Activated naive CD4-positive, alpha-beta T cell treated with anti-CD3 and anti-CD28 coated beads, Interleukin-2, amount 50 U/mL, for 72 hours (primary cell): Measurements from ENCODE around the gene STPG2. TPM values are rescaled to one million over a fixed set of nuclear protein-coding genes. Genes with fewer than 3 reads are reported as not detected.

ENCODE experiments used
- ATAC-seq, 2 donors: fragments of 150-1000 bp; cut with Tn5 transposase; 2 replicates each; pipeline ENCODE4 v1.10.0; 2021; ENCODE audit warnings: mild to moderate bottlenecking in 2 of 2, moderate library complexity in 2 of 2
- DNase-seq, 2 donors: peaks; one replicate each; pipeline ENCODE4 v3.0.0; 2021 to 2022; ENCODE audit warnings: low spot score in 2 of 2
- H3K27ac Mint-ChIP-seq, 2 donors: one replicate each; pipeline ENCODE4 v1.8.0; 2022; ENCODE audit warnings: mild to moderate bottlenecking in 2 of 2, mixed read lengths in 2 of 2
- H3K36me3 Mint-ChIP-seq, 2 donors: one replicate each; pipeline ENCODE4 v1.8.0; 2022; ENCODE audit warnings: mixed read lengths in 2 of 2
- H3K9me3 Mint-ChIP-seq, 2 donors: one replicate each; pipeline ENCODE4 v1.8.0; 2022; ENCODE audit warnings: mixed read lengths in 2 of 2
- total RNA-seq, 2 donors: library from RNA; stranded (reverse); gene quantifications; one replicate each; pipeline ENCODE4 v1.2.3, GENCODE V29; 2022

The STPG2 gene
- total RNA-seq, 2 donors from 2014 or later, result 0.18 to 0.19 TPM

- DNase-seq (no peak), ATAC-seq (no peak)
- no peaks in the 10 kb centered on the region for H3K9me3 Mint-ChIP-seq
- no peak overlapping the region for H3K27ac Mint-ChIP-seq
- no peaks in the 10 kb centered on the region for H3K36me3 Mint-ChIP-seq
Measured at GRCh38 chr4:97812768-97813167, 330.5 kb downstream of the STPG2 start.

GRCh38 chr4:97786306-97786920 lies 356.9 kb downstream of the STPG2 start:
- H3K9me3 Mint-ChIP-seq, result peaks cover 5 to 9% of the 10 kb centered on the region in 2 donors
- H3K27ac Mint-ChIP-seq, result no peak overlapping the region
- ATAC-seq (no peak), DNase-seq (no peak)
- H3K36me3 Mint-ChIP-seq, result no peaks in the 10 kb centered on the region

GRCh38 chr4:97778174-97778573 lies 365.1 kb downstream of the STPG2 start:
- Mint-ChIP-seq H3K27ac (no peak overlapping the region), H3K36me3 (no peaks in the 10 kb centered on the region), H3K9me3 (peaks cover 3 to 6% of the 10 kb centered on the region in 2 donors)
- DNase-seq (no peak), ATAC-seq (no peak)

- DNase-seq, result no peak
- H3K9me3 Mint-ChIP-seq, result peaks cover 0 to 9% of the 10 kb centered on the region in 2 donors
- no peak overlapping the region for H3K27ac Mint-ChIP-seq
- no peak for ATAC-seq
- no peaks in the 10 kb centered on the region for H3K36me3 Mint-ChIP-seq
Measured at GRCh38 chr4:97774347-97774989, 368.8 kb downstream of the STPG2 start.

GRCh38 chr4:97770222-97770621 lies 373.1 kb downstream of the STPG2 start:
- H3K36me3 Mint-ChIP-seq, result no peaks in the 10 kb centered on the region
- peaks cover 0 to 4% of the 10 kb centered on the region in 2 donors for H3K9me3 Mint-ChIP-seq
- H3K27ac Mint-ChIP-seq, result no peak overlapping the region
- ATAC-seq (no peak), DNase-seq (no peak)

- ATAC-seq, result no peak
Measured at GRCh38 chr4:97762115-97762512, 381.2 kb downstream of the STPG2 start.

GRCh38 chr4:97761445-97762114 lies 381.7 kb downstream of the STPG2 start:
- ATAC-seq, result no peak
- DNase-seq, result no peak
- Mint-ChIP-seq H3K9me3 (peaks cover 15 to 21% of the 10 kb centered on the region in 2 donors), H3K27ac (no peak overlapping the region), H3K36me3 (no peaks in the 10 kb centered on the region)

More at GRCh38 chr4:97762115-97762512, 381.2 kb downstream of the STPG2 start:
- H3K9me3 Mint-ChIP-seq, result peaks cover 10 to 17% of the 10 kb centered on the region in 2 donors
- DNase-seq, result no peak
- H3K27ac Mint-ChIP-seq, result no peak overlapping the region
- H3K36me3 Mint-ChIP-seq, result no peaks in the 10 kb centered on the region

GRCh38 chr4:97759785-97760184 lies 383.5 kb downstream of the STPG2 start:
- no peak overlapping the region for H3K27ac Mint-ChIP-seq
- no peak for DNase-seq
- no peaks in the 10 kb centered on the region for H3K36me3 Mint-ChIP-seq
- peaks cover 15 to 21% of the 10 kb centered on the region in 2 donors for H3K9me3 Mint-ChIP-seq
- no peak for ATAC-seq

GRCh38 chr4:97752599-97752998 lies 390.7 kb downstream of the STPG2 start:
- DNase-seq (no peak), ATAC-seq (no peak)
- no peak overlapping the region for H3K27ac Mint-ChIP-seq
- H3K36me3 Mint-ChIP-seq, result no peaks in the 10 kb centered on the region
- peaks cover 9 to 10% of the 10 kb centered on the region in 2 donors for H3K9me3 Mint-ChIP-seq

- DNase-seq (no peak), ATAC-seq (no peak)
- Mint-ChIP-seq H3K9me3 (peaks cover 0 to 4% of the 10 kb centered on the region in 2 donors), H3K36me3 (no peaks in the 10 kb centered on the region), H3K27ac (no peak overlapping the region)
Measured at GRCh38 chr4:97747945-97748344, 395.3 kb downstream of the STPG2 start.

GRCh38 chr4:97720869-97721432 lies 422.3 kb downstream of the STPG2 start:
- no peak overlapping the region for H3K27ac Mint-ChIP-seq
- DNase-seq, result no peak

GRCh38 chr4:97691111-97691605 lies 452.1 kb downstream of the STPG2 start:
- Mint-ChIP-seq H3K9me3 (peaks cover 29 to 43% of the 10 kb centered on the region in 2 donors), H3K27ac (no peak overlapping the region), H3K36me3 (peaks cover 0 to 12% of the 10 kb centered on the region in 2 donors)
- no peak for ATAC-seq
- no peak for DNase-seq

More at GRCh38 chr4:97720869-97721432, 422.3 kb downstream of the STPG2 start:
- ATAC-seq, result no peak
- H3K9me3 Mint-ChIP-seq, result peaks cover 0 to 4% of the 10 kb centered on the region in 2 donors
- no peaks in the 10 kb centered on the region for H3K36me3 Mint-ChIP-seq

GRCh38 chr4:97670703-97671269 lies 472.5 kb downstream of the STPG2 start:
- H3K9me3 Mint-ChIP-seq, result no peaks in the 10 kb centered on the region
- no peak overlapping the region for H3K27ac Mint-ChIP-seq

GRCh38 chr4:97665553-97665952 lies 477.7 kb downstream of the STPG2 start:
- Mint-ChIP-seq H3K36me3 (no peaks in the 10 kb centered on the region), H3K27ac (no peak overlapping the region), H3K9me3 (peaks cover 0 to 3% of the 10 kb centered on the region in 2 donors)
- no peak for DNase-seq
- ATAC-seq, result no peak

More at GRCh38 chr4:97670703-97671269, 472.5 kb downstream of the STPG2 start:
- DNase-seq, result no peak
- ATAC-seq, result no peak
- no peaks in the 10 kb centered on the region for H3K36me3 Mint-ChIP-seq

GRCh38 chr4:97664741-97665140 lies 478.5 kb downstream of the STPG2 start:
- Mint-ChIP-seq H3K36me3 (no peaks in the 10 kb centered on the region), H3K27ac (no peak overlapping the region), H3K9me3 (peaks cover 0 to 3% of the 10 kb centered on the region in 2 donors)
- no peak for ATAC-seq
- DNase-seq, result no peak

GRCh38 chr4:97662133-97662532 lies 481.1 kb downstream of the STPG2 start:
- ATAC-seq, result no peak
- H3K27ac Mint-ChIP-seq, result no peak overlapping the region
- H3K36me3 Mint-ChIP-seq, result no peaks in the 10 kb centered on the region
- DNase-seq, result no peak
- peaks cover 0 to 3% of the 10 kb centered on the region in 2 donors for H3K9me3 Mint-ChIP-seq
